Fibroblast of lung (primary cell): ENCODE measurements around the gene KRT37. TPM values are rescaled to one million over a fixed set of nuclear protein-coding genes. Genes with fewer than 3 reads are reported as not detected.
A peak's percentile ranks its signal among the peaks of the same experiment; 100 is the strongest.

Experiments used
- DNase-seq, 2 donors: peaks; one replicate each; pipeline versions ENCODE4 v3.0.0 to v3.0.0-alpha.2; 2010; ENCODE audit warnings: low read depth in 2 of 2
- H2AFZ ChIP-seq: 2 replicates; pipeline ENCODE4 v1.5.1; 2012; ENCODE audit warnings: low read length, control low read depth, inconsistent platforms
- H3K27ac ChIP-seq: 2 replicates; pipeline ENCODE4 v1.5.1; 2011; ENCODE audit warnings: low read length, control low read depth; ENCODE audit not compliant: insufficient read depth
- H3K27me3 ChIP-seq: 2 replicates; pipeline ENCODE4 v1.5.1; 2011; ENCODE audit warnings: mild to moderate bottlenecking, low read length; ENCODE audit not compliant: control insufficient read depth, insufficient read depth
- H3K36me3 ChIP-seq: 2 replicates; pipeline ENCODE4 v1.5.1; 2011; ENCODE audit warnings: low read length; ENCODE audit not compliant: control insufficient read depth, insufficient read depth
- H3K4me1 ChIP-seq: 2 replicates; pipeline ENCODE4 v1.5.1; 2011; ENCODE audit warnings: low read length; ENCODE audit not compliant: control insufficient read depth, insufficient read depth; ENCODE audit errors: extremely low read depth
- H3K4me2 ChIP-seq: 2 replicates; pipeline ENCODE4 v1.5.1; 2011; ENCODE audit warnings: low read length, control low read depth; ENCODE audit not compliant: insufficient read depth; ENCODE audit errors: extremely low read depth
- H3K4me3 ChIP-seq, 4 experiments: fragments of 200-600 bp in 1 of 4; sonication (generic) in 1 of 4; replicated peaks in 1 of 4; 2 replicates each; pipeline ENCODE4 v1.5.1; 2011 to 2016; ENCODE audit warnings: low read length in 4 of 4, low read depth in 3 of 4, mild to moderate bottlenecking in 3 of 4, control low read depth in 2 of 4, inconsistent platforms in 1 of 4, mixed read lengths in 1 of 4; ENCODE audit not compliant: insufficient read depth in 1 of 4; ENCODE audit errors: control extremely low read depth in 1 of 4
- H3K79me2 ChIP-seq: 2 replicates; pipeline ENCODE4 v1.5.1; 2012; ENCODE audit warnings: mild to moderate bottlenecking, low read length, inconsistent platforms; ENCODE audit not compliant: control insufficient read depth, insufficient read depth
- H3K9ac ChIP-seq: 2 replicates; pipeline ENCODE4 v1.5.1; 2011; ENCODE audit warnings: mild to moderate bottlenecking, low read length, control low read depth; ENCODE audit not compliant: insufficient read depth
- H3K9me3 ChIP-seq: 2 replicates; pipeline ENCODE4 v1.5.1; 2012; ENCODE audit warnings: low read depth, low read length; ENCODE audit not compliant: control insufficient read depth, insufficient read depth
- H4K20me1 ChIP-seq: 2 replicates; pipeline ENCODE4 v1.5.1; 2011; ENCODE audit warnings: low read length; ENCODE audit not compliant: control insufficient read depth, insufficient read depth; ENCODE audit errors: extremely low read depth
- CTCF ChIP-seq, 2 donors: IDR thresholded peaks in 1 of 2; conservative IDR thresholded peaks in 1 of 2; 1 replicate in 1 of 2; 2 replicates in 1 of 2; pipeline ENCODE4 v1.5.1; 2011 to 2012; ENCODE audit warnings: low read length in 2 of 2, control low read depth in 1 of 2, inconsistent platforms in 1 of 2, low read depth in 1 of 2, mild to moderate bottlenecking in 1 of 2
- EZH2 ChIP-seq: IDR thresholded peaks from 2 replicates; pipeline ENCODE4 v1.5.1; 2012; ENCODE audit warnings: low read length, control low read depth, mild to moderate bottlenecking; ENCODE audit errors: missing control alignments
- polyA plus RNA-seq, 2 donors: library from polyadenylated mRNA; depleted of rRNA in 1 of 2; stranded (reverse) in 1 of 2; unstranded in 1 of 2; fragments of >200 nt; gene quantifications; 2 replicates each; pipeline ENCODE4 v1.2.1, GENCODE V29; 2011 to 2012; ENCODE audit warnings: missing spikeins in 1 of 2
- total RNA-seq: library from RNA; depleted of rRNA; stranded (reverse); fragments of >200 nt; gene quantifications from 2 replicates; pipeline ENCODE4 v1.2.1, GENCODE V29; 2014

KRT37 gene
- total and polyA plus RNA-seq, 2 donors (not counting 1 experiment from before 2014, with no cell fraction given) = not detected

- Histone ChIP-seq H3K4me1 (no peaks in the 10 kb centered on the region), H3K36me3 (no peaks in the 10 kb centered on the region), H3K9me3 (no peaks in the 10 kb centered on the region), H3K9ac (no peak overlapping the region), H4K20me1 (no peaks in the 10 kb centered on the region), H3K27ac (no peak overlapping the region), H3K27me3 (peaks cover 2% of the 10 kb centered on the region), H2AFZ (no peak overlapping the region), H3K4me3 (no peak overlapping the region), H3K4me2 (no peak overlapping the region), H3K79me2 (no peaks in the 10 kb centered on the region)
- TF ChIP-seq EZH2 (no peak), CTCF (conservative IDR thresholded peaks at IDR 0.05 in 1 of 2, IDR thresholded peaks at IDR 0.05 in 1 of 2; ENCODE audit: low read depth in 1 of 2, low read length in 2 of 2) (no peak)
- no peak for DNase-seq
Observed at GRCh38 chr17:41452281-41452680, 27.9 kb upstream of the KRT37 start.

- Histone ChIP-seq H3K9ac (no peak overlapping the region), H3K79me2 (no peaks in the 10 kb centered on the region), H4K20me1 (no peaks in the 10 kb centered on the region), H3K36me3 (no peaks in the 10 kb centered on the region), H2AFZ (no peak overlapping the region), H3K9me3 (no peaks in the 10 kb centered on the region), H3K4me2 (no peak overlapping the region), H3K4me3 (no peak overlapping the region), H3K27me3 (peaks cover 2% of the 10 kb centered on the region), H3K4me1 (peaks cover 2% of the 10 kb centered on the region), H3K27ac (no peak overlapping the region)
- no peak for TF ChIP-seq CTCF (conservative IDR thresholded peaks at IDR 0.05 in 1 of 2, IDR thresholded peaks at IDR 0.05 in 1 of 2; ENCODE audit: low read depth in 1 of 2, low read length in 2 of 2)
- TF ChIP-seq EZH2 = no peak
- peak in 1 of 2 donors; percentile 51 for DNase-seq
Observed at GRCh38 chr17:41451154-41451728, 26.9 kb upstream of the KRT37 start.

- Histone ChIP-seq H2AFZ (no peak overlapping the region), H3K4me3 (no peak overlapping the region), H3K27me3 (peaks cover 2% of the 10 kb centered on the region), H4K20me1 (no peaks in the 10 kb centered on the region), H3K36me3 (no peaks in the 10 kb centered on the region), H3K79me2 (no peaks in the 10 kb centered on the region), H3K27ac (no peak overlapping the region), H3K4me1 (peaks cover 2% of the 10 kb centered on the region), H3K4me2 (no peak overlapping the region), H3K9ac (no peak overlapping the region), H3K9me3 (no peaks in the 10 kb centered on the region)
- no peak for DNase-seq
- TF ChIP-seq EZH2 (no peak), CTCF (conservative IDR thresholded peaks at IDR 0.05 in 1 of 2, IDR thresholded peaks at IDR 0.05 in 1 of 2; ENCODE audit: low read depth in 1 of 2, low read length in 2 of 2) (no peak)
Observed at GRCh38 chr17:41449008-41449407, 24.6 kb upstream of the KRT37 start.
